A673 (cell line): ENCODE results near the gene WWP2. TPM values are rescaled to one million over a fixed set of nuclear protein-coding genes. Genes with fewer than 3 reads are reported as not detected.

Experiments used
- BruUV-seq: library from RNA; stranded (reverse); fragments of 400-500 nt; replicated peaks from 2 replicates; lab custom pipeline; 2021; lab: Mats Ljungman, UMichigan
- CTCF ChIA-PET: fragments of 300-600 bp; sonication (Branson Sonifier 250); formaldehyde crosslinking; loops from one replicate; lab custom pipeline; 2022; ENCODE audit warnings: antibody characterized with exemption; lab: Charles Lee
- POLR2A ChIA-PET: fragments of 300-600 bp; sonication (Branson Sonifier 250); formaldehyde crosslinking; loops from one replicate; lab custom pipeline; 2022; ENCODE audit warnings: antibody characterized with exemption; ENCODE audit not compliant: low non-redundant PET; lab: Charles Lee
- DNase-seq: peaks from one replicate; pipeline ENCODE4 v3.0.0-alpha.2; 2015; ENCODE audit warnings: low spot score
- H3K27ac ChIP-seq: fragments of 200-600 bp; sonication (generic); 2 replicates; pipeline ENCODE4 v1.5.1; 2016; ENCODE audit warnings: mixed run types, low read depth, mild to moderate bottlenecking, mixed read lengths, antibody characterized with exemption, low read length; ENCODE audit not compliant: poor library complexity, severe bottlenecking
- H3K27me3 ChIP-seq: fragments of 200-600 bp; sonication (generic); replicated peaks from 2 replicates; pipeline ENCODE4 v1.6.1; 2017; ENCODE audit warnings: mixed run types, low read depth, mild to moderate bottlenecking, mixed read lengths, antibody characterized with exemption, low read length; ENCODE audit not compliant: insufficient read depth, poor library complexity
- H3K36me3 ChIP-seq: fragments of 200-600 bp; sonication (generic); 2 replicates; pipeline ENCODE4 v1.6.1; 2016; ENCODE audit warnings: mixed run types, mild to moderate bottlenecking, mixed read lengths, antibody characterized with exemption, low read length; ENCODE audit not compliant: insufficient read depth, poor library complexity, severe bottlenecking
- H3K4me1 ChIP-seq: fragments of 200-600 bp; sonication (generic); 2 replicates; pipeline ENCODE4 v1.6.1; 2017; ENCODE audit warnings: mixed run types, mild to moderate bottlenecking, mixed read lengths, antibody characterized with exemption, low read length; ENCODE audit not compliant: insufficient read depth, poor library complexity, severe bottlenecking
- H3K4me3 ChIP-seq: fragments of 200-600 bp; sonication (generic); 2 replicates; pipeline ENCODE4 v1.5.1; 2016; ENCODE audit warnings: low read depth, mixed run types, mild to moderate bottlenecking, mixed read lengths, low read length; ENCODE audit not compliant: poor library complexity, severe bottlenecking
- H3K9me3 ChIP-seq: fragments of 200-600 bp; sonication (generic); 2 replicates; pipeline ENCODE4 v1.6.1; 2016; ENCODE audit warnings: mixed run types, low read depth, mild to moderate bottlenecking, mixed read lengths, antibody characterized with exemption, low read length; ENCODE audit not compliant: poor library complexity, severe bottlenecking
- CTCF ChIP-seq: fragments of 300-800, 200-600 bp; sonication (generic); conservative IDR thresholded peaks from 2 replicates; pipeline ENCODE4 v1.5.1; 2017; ENCODE audit warnings: low read depth, mild to moderate bottlenecking, antibody characterized with exemption, low read length, moderate library complexity, mixed read lengths
- EZH2 ChIP-seq: fragments of 200-600 bp; sonication (generic); IDR thresholded peaks from 2 replicates; pipeline ENCODE4 v1.6.1; 2017; ENCODE audit warnings: borderline replicate concordance, low read depth, mild to moderate bottlenecking, mixed read lengths, antibody characterized with exemption, low read length; ENCODE audit not compliant: poor library complexity, severe bottlenecking
- intact Hi-C: fragments of 100-400 bp; cut with micrococcal nuclease; formaldehyde crosslinking; loops from one replicate; pipeline ENCODE4 v1.10.0; 2022; ENCODE audit not compliant: unreplicated experiment
- total RNA-seq: library from RNA; stranded (reverse); gene quantifications from 2 replicates; pipeline ENCODE4 v1.2.3, GENCODE V29; 2021

WWP2 gene
- total RNA-seq, 1 experiment from 2014 or later = 32.4 TPM

- intact Hi-C loops = no loop called here
- Histone ChIP-seq H3K36me3 (no peaks in the 10 kb centered on the region), H3K9me3 (no peaks in the 10 kb centered on the region), H3K4me1 (no peaks in the 10 kb centered on the region), H3K27me3 (no peaks in the 10 kb centered on the region), H3K4me3 (no peak overlapping the region), H3K27ac (no peak overlapping the region)
- TF ChIP-seq CTCF (no peak), EZH2 (no peak)
- POLR2A ChIA-PET = no interaction called here
- no TSS peak for BruUV-seq
- DNase-seq = no peak
- CTCF ChIA-PET = no interaction called here
These were observed 103.6 kb downstream of the WWP2 start for GRCh38 chr16:69865701-69866100.

- BruUV-seq = no TSS peak
- intact Hi-C loops = no loop called here
- H3K36me3 ChIP-seq = no peaks in the 10 kb centered on the region
- no peaks in the 10 kb centered on the region for H3K9me3 ChIP-seq
- no peak overlapping the region for H3K27ac ChIP-seq
- no peak overlapping the region for H3K4me3 ChIP-seq
- TF ChIP-seq EZH2 = no peak
- TF ChIP-seq CTCF = no peak
- H3K4me1 ChIP-seq = no peaks in the 10 kb centered on the region
- POLR2A ChIA-PET = interaction anchor here (0.6 kb wide), 1 partner anchor 181 kb away, joined by 3 read pairs; no protein-coding TSS in a partner anchor
- CTCF ChIA-PET = no interaction called here
- no peaks in the 10 kb centered on the region for H3K27me3 ChIP-seq
- no peak for DNase-seq
These were observed 105.8 kb downstream of the WWP2 start for GRCh38 chr16:69867784-69868560.

GRCh38 chr16:69870761-69871160 is 108.6 kb downstream of the WWP2 start:
- Histone ChIP-seq H3K36me3 (no peaks in the 10 kb centered on the region), H3K27ac (no peak overlapping the region), H3K4me3 (no peak overlapping the region), H3K4me1 (no peaks in the 10 kb centered on the region), H3K27me3 (no peaks in the 10 kb centered on the region), H3K9me3 (no peaks in the 10 kb centered on the region)
- POLR2A ChIA-PET = no interaction called here
- no peak for DNase-seq
- no TSS peak for BruUV-seq
- CTCF ChIA-PET = no interaction called here
- no peak for TF ChIP-seq EZH2
- no peak for TF ChIP-seq CTCF
- intact Hi-C loops = no loop called here
